GM21515 (cell line): Measurements from ENCODE around the gene ADGRD2.

Experiments used
- ATAC-seq: cut with Tn5 transposase; IDR thresholded peaks from one replicate; pipeline ENCODE4 v1.9.1; 2021; ENCODE audit not compliant: unreplicated experiment

ADGRD2 gene

DNA sequence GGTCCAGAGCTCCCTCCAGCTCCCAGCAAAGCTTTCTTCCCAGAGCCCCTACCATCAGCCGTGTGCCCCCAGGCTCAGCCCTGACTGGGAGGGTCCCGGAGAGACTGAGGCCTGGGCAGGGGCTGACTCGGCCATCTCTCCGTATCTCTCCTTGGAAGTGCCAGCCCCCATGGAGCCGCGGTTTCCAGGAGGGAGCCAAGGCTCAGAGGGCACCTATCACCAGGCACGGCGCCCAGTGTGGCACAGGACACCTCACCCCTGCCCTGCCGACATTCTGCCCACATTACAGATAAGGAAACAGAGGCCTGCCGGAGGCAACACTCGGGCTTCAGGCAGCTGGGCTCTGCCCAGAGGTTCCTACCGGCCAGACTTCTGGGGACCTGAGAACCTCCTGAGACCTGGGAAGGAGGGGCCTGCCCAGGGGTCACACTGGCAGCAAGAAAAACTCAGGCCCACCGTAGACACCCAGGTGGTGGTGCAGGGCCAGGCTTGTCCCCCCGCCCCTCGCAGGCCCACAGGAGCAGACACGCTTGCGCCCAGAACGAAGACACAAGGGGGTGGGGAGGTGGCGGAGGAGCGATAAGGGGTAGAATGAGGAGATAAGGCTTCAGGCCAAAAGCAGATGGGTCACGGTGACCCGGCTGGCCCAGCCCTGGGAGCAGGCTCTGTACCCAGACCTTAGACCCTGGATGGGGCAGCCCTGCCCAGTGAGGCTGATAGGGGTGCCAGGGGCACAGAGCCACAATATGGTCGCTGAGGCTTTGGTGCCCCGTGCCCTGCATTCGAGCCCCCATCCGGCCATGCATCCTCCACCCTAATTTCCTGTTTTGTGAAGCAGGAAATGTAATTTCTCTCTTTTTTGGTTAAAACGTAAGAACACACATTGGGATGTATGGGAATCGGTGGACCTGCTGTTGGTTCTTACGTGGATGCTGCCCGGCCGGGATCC is 45.1 kb downstream of the ADGRD2 start:
- ATAC-seq, result no peak

GRCh38 chr9:124496075-124496449 is 45.8 kb downstream of the ADGRD2 start:
- ATAC-seq, result no peak

- no peak for ATAC-seq
Observed at GRCh38 chr9:124496463-124496862, 46.2 kb downstream of the ADGRD2 start.

DNA sequence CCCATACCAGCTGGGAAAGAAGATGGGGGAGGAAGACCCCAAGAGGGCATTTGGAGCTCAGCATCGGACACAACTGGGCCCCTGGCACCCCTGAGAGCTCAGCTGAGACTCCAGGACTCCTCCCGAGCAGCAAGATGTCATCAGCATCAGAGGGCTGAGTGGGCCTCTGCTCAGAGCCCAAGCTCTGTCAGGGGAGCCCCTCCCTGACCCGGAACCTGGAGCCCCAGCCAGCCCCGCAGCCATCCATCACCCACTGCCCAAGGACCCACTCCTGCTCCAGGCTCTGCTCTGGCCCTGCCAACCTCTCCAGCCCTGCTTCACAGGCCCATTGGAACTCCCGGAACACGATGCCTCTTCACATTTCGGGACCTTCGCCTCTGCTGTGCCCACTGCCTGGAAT is 47.2 kb downstream of the ADGRD2 start:
- no peak for ATAC-seq

GRCh38 chr9:124498040-124498439 is 47.8 kb downstream of the ADGRD2 start:
- ATAC-seq, result no peak

- no peak for ATAC-seq
Observed at GRCh38 chr9:124498499-124499146, 48.4 kb downstream of the ADGRD2 start.

DNA sequence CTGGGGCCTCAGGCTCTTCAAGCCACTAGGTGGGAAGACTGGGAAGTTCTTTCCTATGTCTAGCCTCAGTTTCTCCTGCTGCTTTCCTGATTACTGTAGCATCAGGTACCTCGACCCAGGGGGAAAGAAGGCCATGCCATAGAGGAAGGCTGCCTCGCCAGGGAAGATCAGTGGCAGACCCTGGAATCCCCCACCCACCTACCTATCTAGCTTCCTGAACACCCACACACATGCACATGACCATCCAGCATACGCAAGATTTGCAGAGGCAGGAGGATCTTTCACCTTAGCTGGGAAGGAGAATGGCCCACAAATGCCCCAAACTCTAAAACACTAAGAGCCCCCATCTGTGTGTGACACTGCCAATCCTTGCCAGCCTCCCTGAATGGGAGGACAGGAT is 49.0 kb downstream of the ADGRD2 start:
- no peak for ATAC-seq

GRCh38 chr9:124500028-124500795 is 50.0 kb downstream of the ADGRD2 start:
- no peak for ATAC-seq

DNA sequence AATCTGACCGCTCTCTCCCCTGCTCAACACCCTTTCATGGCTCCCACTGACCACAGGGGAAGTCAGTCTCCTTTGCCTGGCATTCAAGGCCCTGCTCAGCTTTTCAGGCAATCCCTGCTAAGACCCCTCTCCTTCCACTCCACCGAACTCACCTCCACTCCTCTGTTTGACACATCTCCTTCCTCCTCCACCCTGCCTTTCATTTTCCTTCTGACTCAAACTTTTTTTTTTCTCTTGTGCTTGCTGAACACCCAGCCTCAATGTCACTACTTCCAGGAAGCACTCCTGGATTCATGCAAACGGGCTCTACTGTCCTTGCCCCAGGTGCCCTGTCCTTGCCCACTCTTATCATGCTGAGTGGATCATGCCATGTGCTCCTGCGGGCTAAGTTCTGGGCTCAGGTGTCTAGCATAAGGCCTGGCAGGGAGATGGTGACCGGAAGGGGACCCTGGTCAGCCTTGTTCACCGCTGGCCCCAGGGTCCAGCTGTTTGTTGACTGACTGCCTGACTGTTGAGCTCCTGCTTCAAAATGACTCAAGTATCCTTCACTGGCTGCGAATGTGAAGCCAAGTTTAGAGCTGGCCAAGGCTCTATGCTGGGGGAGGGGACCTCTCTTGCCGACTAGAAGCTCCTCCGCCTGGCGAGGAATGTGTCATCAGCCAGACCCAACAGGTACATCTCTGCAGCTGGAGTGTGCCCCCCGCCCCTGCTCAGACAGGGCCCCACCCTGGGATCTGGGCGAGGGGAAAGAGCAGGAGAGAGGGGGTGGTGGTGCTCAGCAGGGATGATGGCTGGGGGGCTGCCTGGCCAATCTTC is 50.8 kb downstream of the ADGRD2 start:
- ATAC-seq, result no peak

GRCh38 chr9:124501771-124502320 is 51.6 kb downstream of the ADGRD2 start:
- no peak for ATAC-seq

- no peak for ATAC-seq
Observed at GRCh38 chr9:124502711-124503702, 52.8 kb downstream of the ADGRD2 start.

DNA sequence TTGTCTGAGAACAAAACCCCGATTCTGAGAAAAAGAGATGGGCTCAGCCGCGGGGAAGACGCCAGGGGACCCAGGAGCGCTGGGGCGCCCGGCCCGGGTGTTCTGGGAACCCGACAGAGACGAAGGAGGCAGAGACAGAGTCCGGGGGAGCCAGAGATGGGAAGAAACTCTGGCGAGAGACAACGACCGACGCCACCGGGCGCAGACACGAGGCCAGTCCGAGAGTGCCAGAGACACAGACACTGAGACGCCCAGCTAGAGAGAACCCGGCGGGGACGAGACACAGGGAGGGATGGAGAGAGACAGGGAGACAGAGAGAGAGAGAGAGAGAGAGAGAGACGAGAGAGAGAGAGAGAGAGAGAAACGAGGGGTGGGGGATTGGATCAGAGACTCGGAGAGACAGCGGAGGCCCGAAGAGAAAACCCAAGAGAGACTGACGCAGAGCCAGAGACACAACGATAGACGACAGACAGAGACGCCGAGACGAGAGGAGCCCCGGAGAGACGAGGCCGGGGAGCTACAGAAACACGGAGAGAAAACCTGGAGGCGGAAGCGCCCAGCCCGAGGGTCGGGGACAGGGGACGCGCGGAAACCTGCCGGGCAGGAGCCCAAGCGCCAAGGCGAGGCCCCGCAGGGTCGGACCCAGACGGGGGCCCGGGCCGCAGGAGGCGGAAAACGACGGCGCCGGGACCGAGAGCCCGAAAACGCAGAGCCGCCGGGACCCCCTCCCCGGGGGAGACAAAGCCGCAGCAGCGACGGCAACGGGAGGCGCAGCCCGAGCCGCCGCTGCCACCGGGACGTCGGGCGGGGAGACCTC is 53.7 kb downstream of the ADGRD2 start:
- no peak for ATAC-seq

DNA sequence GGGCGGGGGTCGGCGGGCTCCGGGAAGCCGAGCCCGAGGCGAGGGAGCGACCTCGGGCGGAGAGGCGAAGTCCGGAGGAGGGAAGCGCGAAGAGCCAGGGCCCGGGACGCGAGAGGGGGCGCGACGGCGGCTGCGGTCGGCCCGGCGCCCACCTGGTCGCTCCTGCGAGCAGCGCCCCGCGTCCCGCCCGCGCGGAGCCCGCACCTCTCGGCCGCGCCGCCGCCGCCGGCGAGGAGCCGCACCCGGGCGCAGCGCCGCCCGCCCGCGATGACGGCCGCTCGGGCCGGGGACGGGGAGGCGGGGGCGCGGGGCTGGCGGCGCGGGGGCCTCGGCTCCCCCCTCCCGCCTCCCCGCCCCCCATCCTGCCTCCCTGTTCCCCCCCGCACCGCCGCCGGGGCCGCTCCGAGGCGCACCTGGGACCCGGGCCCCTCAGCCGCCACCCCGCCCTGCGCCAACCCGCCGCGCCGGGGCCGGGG is 54.3 kb downstream of the ADGRD2 start:
- ATAC-seq, result no peak

DNA sequence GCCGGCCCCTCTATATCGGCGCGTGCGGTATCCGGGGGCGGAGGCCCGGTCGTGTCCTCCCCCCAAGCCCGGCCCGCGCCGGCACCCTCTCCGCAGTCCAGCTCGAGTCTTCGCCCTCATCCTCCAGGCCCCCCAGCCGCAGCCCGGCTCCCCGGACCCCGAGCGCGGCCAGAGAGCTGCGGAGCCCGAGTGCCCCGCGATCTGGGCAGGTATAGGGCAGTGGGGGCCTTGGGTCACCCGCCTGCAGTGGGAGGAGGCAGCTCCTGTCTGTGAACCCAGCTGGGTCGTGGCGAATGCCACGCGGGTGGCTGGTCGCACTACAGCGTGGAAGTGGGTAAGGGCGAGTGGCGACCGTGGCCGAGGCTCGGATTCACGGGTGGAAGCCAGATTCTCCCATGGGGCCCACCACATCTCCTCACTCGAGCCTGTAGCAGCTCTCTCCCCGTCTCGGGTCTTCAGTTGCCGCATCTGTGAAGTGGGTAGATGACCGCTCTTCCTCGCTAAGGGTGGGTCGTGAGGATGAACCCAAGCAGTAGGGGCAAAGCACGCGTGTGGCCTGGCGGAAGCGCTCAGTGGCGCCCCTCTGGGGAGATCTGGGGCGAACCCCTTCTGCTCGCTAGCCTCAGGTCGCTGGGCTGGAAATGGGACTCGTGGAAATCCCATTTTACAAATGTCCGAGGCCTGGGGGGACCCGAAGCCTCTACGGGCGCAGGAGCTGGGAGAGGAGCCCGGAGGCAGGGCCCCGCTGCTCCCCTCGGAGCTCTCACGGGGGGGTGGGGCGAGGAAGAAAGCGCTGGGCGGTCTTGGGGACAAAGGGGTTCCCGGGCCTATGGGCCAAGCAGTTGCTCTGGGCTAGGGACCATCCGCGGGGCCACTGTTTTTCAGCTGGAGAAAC is 55.0 kb downstream of the ADGRD2 start:
- no peak for ATAC-seq

DNA sequence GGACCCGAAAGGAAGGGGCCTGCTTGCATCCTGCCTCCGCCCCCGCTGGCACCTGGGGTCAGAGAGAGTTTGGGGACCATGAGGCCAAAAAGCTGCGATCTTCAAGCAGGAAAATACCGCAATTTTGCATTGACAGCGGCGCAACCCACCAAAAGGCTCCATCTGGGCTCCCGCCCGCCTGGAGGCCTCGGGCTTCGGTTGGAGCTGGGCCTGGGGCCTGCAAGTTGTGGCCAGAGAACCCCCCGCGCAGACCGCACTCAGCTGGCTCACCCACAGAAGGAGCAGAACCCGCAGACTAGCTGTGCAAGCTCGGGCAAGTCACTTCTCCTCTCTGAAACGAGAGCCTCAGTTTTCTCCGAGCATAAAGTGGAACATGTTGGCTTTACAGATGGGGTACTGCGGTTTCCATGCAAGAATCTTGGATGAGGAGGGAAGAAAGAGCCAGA is 55.7 kb downstream of the ADGRD2 start:
- no peak for ATAC-seq

DNA sequence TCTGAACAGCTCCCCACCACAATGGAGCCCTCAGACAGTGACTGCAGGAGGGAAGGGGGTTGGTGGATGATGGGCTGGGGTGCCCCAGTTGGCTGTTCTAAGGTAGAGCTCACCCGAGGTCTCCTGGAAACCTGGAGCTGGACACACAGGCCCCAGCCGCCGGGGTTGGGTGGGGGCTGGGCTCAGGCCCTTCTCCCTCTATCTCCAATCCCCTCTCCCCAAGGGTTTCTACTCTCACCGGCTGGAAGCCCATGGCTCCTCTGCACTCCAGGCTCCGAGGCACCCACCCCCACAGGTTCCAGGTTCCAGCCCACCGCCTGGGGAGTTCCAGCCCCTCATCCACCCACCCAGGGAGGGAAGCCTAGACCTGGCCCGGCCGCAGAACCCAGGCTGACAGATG is 56.2 kb downstream of the ADGRD2 start:
- no peak for ATAC-seq
